Neural cell (in vitro differentiated cells): ENCODE data around the gene TCF15. TPM values are rescaled to one million over a fixed set of nuclear protein-coding genes. Genes with fewer than 3 reads are reported as not detected.
A peak's percentile ranks its signal among the peaks of the same experiment; 100 is the strongest.

Source experiments
- H2AFZ ChIP-seq: fragments of 200-600, 300-800 bp; sonication (generic), shearing (Covaris generic); 2 replicates; pipeline ENCODE4 v1.6.0; 2014; ENCODE audit warnings: low read depth, mild to moderate bottlenecking, antibody characterized with exemption, low read length, moderate library complexity
- H3F3A ChIP-seq: fragments of 200-600 bp; shearing (Covaris generic); 2 replicates; pipeline ENCODE4 v1.6.1; 2016; ENCODE audit warnings: mild to moderate bottlenecking, moderate library complexity, mixed read lengths, antibody characterized with exemption, low read length; ENCODE audit not compliant: insufficient read depth, poor library complexity, severe bottlenecking
- H3K27ac ChIP-seq: fragments of 200-600, 300-800 bp; sonication (generic), shearing (Covaris generic); 2 replicates; pipeline ENCODE4 v1.5.1; 2014; ENCODE audit warnings: mild to moderate bottlenecking, low read length, moderate library complexity
- H3K27me3 ChIP-seq: fragments of 300-800, 200-600 bp; sonication (generic), shearing (Covaris generic); 2 replicates; pipeline ENCODE4 v1.6.0; 2014; ENCODE audit warnings: mild to moderate bottlenecking, low read depth, low read length, moderate library complexity; ENCODE audit not compliant: insufficient read depth
- H3K36me3 ChIP-seq: fragments of 300-800, 200-600 bp; sonication (generic), shearing (Covaris generic); 2 replicates; pipeline ENCODE4 v1.5.1; 2014; ENCODE audit warnings: mild to moderate bottlenecking, antibody characterized with exemption, low read length, moderate library complexity; ENCODE audit not compliant: insufficient read depth
- H3K4me2 ChIP-seq: fragments of 300-800, 200-600 bp; sonication (generic), shearing (Covaris generic); 2 replicates; pipeline ENCODE4 v1.6.0; 2014; ENCODE audit warnings: mild to moderate bottlenecking, low read length
- H3K4me3 ChIP-seq: fragments of 300-800, 200-600 bp; sonication (generic), shearing (Covaris generic); 2 replicates; pipeline ENCODE4 v1.5.1; 2014; ENCODE audit warnings: mild to moderate bottlenecking, low read length, moderate library complexity
- H3K79me2 ChIP-seq: fragments of 200-600 bp; shearing (Covaris generic); replicated peaks from 2 replicates; pipeline ENCODE4 v1.6.0; 2014; ENCODE audit warnings: mild to moderate bottlenecking, low read length, moderate library complexity; ENCODE audit not compliant: insufficient read depth
- H3K9ac ChIP-seq: fragments of 300-800, 200-600 bp; sonication (generic), shearing (Covaris generic); 2 replicates; pipeline ENCODE4 v1.6.1; 2016; ENCODE audit warnings: mild to moderate bottlenecking, low read length, mixed read lengths
- H3K9me2 ChIP-seq: fragments of 200-600 bp; shearing (Covaris generic); 2 replicates; pipeline ENCODE4 v1.6.1; 2016; ENCODE audit warnings: mild to moderate bottlenecking, low read length, mixed read lengths; ENCODE audit not compliant: insufficient read depth
- H3K9me3 ChIP-seq: fragments of 200-600, 300-800 bp; sonication (generic), shearing (Covaris generic); 2 replicates; pipeline ENCODE4 v1.6.1; 2016; ENCODE audit warnings: mild to moderate bottlenecking, mixed run types, low read length, moderate library complexity, mixed read lengths
- H4K20me1 ChIP-seq: fragments of 200-600 bp; shearing (Covaris generic); 2 replicates; pipeline ENCODE4 v1.6.1; 2016; ENCODE audit warnings: mild to moderate bottlenecking, mixed run types; ENCODE audit not compliant: insufficient read depth
- EP300 ChIP-seq: fragments of 450-650 bp; conservative IDR thresholded peaks from 2 replicates; pipeline ENCODE4 v1.6.1; 2014; ENCODE audit warnings: antibody characterized with exemption, mild to moderate bottlenecking, moderate library complexity; ENCODE audit not compliant: poor library complexity, severe bottlenecking
- EZH2 ChIP-seq: fragments of 200-600, 300-800 bp; shearing (Covaris generic), sonication (generic); IDR thresholded peaks from 2 replicates; pipeline ENCODE4 v1.6.1; 2014; ENCODE audit warnings: antibody characterized with exemption, low read length, borderline replicate concordance, mild to moderate bottlenecking; ENCODE audit not compliant: insufficient read depth, poor library complexity, severe bottlenecking
- MXI1 ChIP-seq: fragments of 450-650 bp; conservative IDR thresholded peaks from 2 replicates; pipeline ENCODE4 v1.6.1; 2014; ENCODE audit warnings: antibody characterized with exemption, mild to moderate bottlenecking; ENCODE audit not compliant: poor library complexity, severe bottlenecking
- POLR2AphosphoS5 ChIP-seq: IDR thresholded peaks from 2 replicates; pipeline ENCODE4 v1.6.1; 2012
- RAD21 ChIP-seq: fragments of 450-650 bp; conservative IDR thresholded peaks from 2 replicates; pipeline ENCODE4 v1.6.1; 2014; ENCODE audit warnings: antibody characterized with exemption, mild to moderate bottlenecking, moderate library complexity
- SMC3 ChIP-seq: fragments of 450-650 bp; conservative IDR thresholded peaks from 2 replicates; pipeline ENCODE4 v1.6.1; 2014; ENCODE audit warnings: antibody characterized with exemption, mild to moderate bottlenecking, moderate library complexity; ENCODE audit not compliant: poor library complexity
- TAF1 ChIP-seq: IDR thresholded peaks from 2 replicates; pipeline ENCODE4 v1.6.1; 2012; ENCODE audit warnings: low read depth
- polyA plus RNA-seq: library from polyadenylated mRNA; depleted of rRNA; stranded (reverse); fragments of >200 nt; gene quantifications from 2 replicates; pipeline ENCODE4 v1.2.3, GENCODE V29; 2014
- TF ChIP-seq, protein P1 (sequence below): fragments of 450-650 bp; IDR thresholded peaks from 2 replicates; pipeline ENCODE4 v1.5.1; 2014; ENCODE audit warnings: antibody characterized with exemption, mild to moderate bottlenecking, moderate library complexity; ENCODE audit not compliant: poor library complexity, severe bottlenecking
- TF ChIP-seq, protein P2 (sequence below): IDR thresholded peaks from 2 replicates; pipeline ENCODE4 v1.6.1; 2012; ENCODE audit warnings: borderline replicate concordance

TCF15 gene
- polyA plus RNA-seq, 1 donor from 2014 or later, result not detected

DNA sequence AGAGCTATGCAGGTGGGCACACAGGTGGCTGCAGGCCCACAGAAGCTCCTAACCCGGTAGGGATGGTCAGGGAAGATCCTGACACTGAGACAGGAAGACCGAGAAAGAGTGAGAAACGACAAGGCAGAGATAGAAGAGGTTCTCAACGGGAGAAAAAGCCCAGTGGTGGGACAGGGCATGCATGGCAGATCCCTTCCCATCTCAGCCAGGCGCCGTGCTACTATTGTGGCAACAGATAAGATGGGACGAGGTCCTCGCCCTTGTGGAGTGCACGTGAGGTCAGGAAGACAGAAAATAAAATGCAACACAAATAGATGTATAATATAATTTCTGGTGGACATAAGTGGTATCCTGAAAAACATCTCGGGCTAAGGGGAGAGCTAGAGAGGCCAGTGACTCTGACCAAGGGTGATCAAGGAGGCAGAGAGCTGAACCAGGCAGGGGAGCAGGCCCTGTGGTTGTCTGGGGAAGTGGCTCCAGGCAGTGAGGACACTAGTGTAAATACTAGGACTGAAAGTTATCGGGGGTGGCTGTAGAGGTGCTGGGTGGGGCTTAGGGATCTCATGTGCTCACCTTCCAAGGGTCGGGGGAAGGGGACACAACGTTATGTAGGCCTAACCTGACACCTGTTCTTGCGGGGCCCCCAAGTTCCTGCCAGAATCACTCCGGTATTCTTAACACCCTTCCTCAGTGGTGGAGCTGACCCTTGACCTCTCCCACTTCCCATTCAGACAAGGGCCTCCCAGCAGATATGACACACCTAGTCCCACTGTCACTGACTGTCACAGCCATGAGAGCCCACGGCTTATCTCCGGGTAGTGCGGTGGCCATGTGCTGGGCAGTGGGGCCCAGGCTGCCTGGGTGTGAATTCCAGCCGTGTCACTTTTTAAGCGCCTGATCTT is 41.9 kb upstream of the TCF15 start:
- H4K20me1 ChIP-seq, result no peaks in the 10 kb centered on the region
- H3K36me3 ChIP-seq, result peaks cover 8% of the 10 kb centered on the region
- H3K9me3 ChIP-seq, result no peaks in the 10 kb centered on the region
- H3K79me2 ChIP-seq, result no peaks in the 10 kb centered on the region
- H3K9me2 ChIP-seq, result no peaks in the 10 kb centered on the region
- no peaks in the 10 kb centered on the region for H3K27me3 ChIP-seq
- no peaks in the 10 kb centered on the region for H3F3A ChIP-seq
- TF ChIP-seq, protein P1, sequence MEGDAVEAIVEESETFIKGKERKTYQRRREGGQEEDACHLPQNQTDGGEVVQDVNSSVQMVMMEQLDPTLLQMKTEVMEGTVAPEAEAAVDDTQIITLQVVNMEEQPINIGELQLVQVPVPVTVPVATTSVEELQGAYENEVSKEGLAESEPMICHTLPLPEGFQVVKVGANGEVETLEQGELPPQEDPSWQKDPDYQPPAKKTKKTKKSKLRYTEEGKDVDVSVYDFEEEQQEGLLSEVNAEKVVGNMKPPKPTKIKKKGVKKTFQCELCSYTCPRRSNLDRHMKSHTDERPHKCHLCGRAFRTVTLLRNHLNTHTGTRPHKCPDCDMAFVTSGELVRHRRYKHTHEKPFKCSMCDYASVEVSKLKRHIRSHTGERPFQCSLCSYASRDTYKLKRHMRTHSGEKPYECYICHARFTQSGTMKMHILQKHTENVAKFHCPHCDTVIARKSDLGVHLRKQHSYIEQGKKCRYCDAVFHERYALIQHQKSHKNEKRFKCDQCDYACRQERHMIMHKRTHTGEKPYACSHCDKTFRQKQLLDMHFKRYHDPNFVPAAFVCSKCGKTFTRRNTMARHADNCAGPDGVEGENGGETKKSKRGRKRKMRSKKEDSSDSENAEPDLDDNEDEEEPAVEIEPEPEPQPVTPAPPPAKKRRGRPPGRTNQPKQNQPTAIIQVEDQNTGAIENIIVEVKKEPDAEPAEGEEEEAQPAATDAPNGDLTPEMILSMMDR, result no peak
- no peak for TF ChIP-seq RAD21
- TF ChIP-seq EP300, result no peak
- TF ChIP-seq MXI1, result no peak
- no peak for TF ChIP-seq POLR2AphosphoS5
- no peak for TF ChIP-seq TAF1
- no peak for TF ChIP-seq EZH2
- TF ChIP-seq, protein P2, sequence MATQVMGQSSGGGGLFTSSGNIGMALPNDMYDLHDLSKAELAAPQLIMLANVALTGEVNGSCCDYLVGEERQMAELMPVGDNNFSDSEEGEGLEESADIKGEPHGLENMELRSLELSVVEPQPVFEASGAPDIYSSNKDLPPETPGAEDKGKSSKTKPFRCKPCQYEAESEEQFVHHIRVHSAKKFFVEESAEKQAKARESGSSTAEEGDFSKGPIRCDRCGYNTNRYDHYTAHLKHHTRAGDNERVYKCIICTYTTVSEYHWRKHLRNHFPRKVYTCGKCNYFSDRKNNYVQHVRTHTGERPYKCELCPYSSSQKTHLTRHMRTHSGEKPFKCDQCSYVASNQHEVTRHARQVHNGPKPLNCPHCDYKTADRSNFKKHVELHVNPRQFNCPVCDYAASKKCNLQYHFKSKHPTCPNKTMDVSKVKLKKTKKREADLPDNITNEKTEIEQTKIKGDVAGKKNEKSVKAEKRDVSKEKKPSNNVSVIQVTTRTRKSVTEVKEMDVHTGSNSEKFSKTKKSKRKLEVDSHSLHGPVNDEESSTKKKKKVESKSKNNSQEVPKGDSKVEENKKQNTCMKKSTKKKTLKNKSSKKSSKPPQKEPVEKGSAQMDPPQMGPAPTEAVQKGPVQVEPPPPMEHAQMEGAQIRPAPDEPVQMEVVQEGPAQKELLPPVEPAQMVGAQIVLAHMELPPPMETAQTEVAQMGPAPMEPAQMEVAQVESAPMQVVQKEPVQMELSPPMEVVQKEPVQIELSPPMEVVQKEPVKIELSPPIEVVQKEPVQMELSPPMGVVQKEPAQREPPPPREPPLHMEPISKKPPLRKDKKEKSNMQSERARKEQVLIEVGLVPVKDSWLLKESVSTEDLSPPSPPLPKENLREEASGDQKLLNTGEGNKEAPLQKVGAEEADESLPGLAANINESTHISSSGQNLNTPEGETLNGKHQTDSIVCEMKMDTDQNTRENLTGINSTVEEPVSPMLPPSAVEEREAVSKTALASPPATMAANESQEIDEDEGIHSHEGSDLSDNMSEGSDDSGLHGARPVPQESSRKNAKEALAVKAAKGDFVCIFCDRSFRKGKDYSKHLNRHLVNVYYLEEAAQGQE, result no peak
- TF ChIP-seq SMC3, result no peak
- no peak overlapping the region for H3K27ac ChIP-seq
- H3K4me3 ChIP-seq, result peak overlapping the region; percentile 67
- H3K4me2 ChIP-seq, result peak overlapping the region; percentile 14
- H2AFZ ChIP-seq, result no peak overlapping the region
- no peak overlapping the region for H3K9ac ChIP-seq

DNA sequence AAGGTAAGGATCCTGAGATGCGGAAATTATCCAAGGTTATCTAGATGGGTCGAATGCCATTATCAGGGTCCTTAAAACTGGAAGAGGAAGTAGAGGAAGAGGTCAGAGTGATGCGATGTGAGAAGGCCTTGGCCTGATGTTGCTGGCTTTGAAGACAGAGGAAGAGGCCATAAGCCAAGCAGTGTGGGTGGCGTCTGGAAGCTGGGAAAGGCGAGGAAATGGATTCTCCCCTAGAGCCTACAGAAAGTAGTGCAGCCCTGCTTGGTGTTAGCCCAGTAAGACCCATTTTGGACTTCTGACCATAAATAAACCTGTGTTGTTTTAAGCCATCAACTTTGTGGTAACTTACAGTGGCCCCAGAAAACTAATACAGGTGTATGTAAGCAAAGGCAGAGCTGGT is 40.8 kb upstream of the TCF15 start:
- H3K27me3 ChIP-seq, result no peaks in the 10 kb centered on the region
- TF ChIP-seq TAF1 (no peak), EP300 (no peak), POLR2AphosphoS5 (no peak), EZH2 (no peak)
- TF ChIP-seq, protein P2, result no peak
- H2AFZ ChIP-seq, result no peak overlapping the region
- no peaks in the 10 kb centered on the region for H3K9me3 ChIP-seq
- H3K79me2 ChIP-seq, result no peaks in the 10 kb centered on the region
- H3K36me3 ChIP-seq, result peaks cover 8% of the 10 kb centered on the region
- no peak overlapping the region for H3K4me3 ChIP-seq
- H3F3A ChIP-seq, result no peaks in the 10 kb centered on the region
- no peaks in the 10 kb centered on the region for H3K9me2 ChIP-seq
- H3K4me2 ChIP-seq, result no peak overlapping the region
- H3K27ac ChIP-seq, result no peak overlapping the region
- no peak overlapping the region for H3K9ac ChIP-seq
- no peaks in the 10 kb centered on the region for H4K20me1 ChIP-seq
